ENCODE data around the gene CRADD.

DNA sequence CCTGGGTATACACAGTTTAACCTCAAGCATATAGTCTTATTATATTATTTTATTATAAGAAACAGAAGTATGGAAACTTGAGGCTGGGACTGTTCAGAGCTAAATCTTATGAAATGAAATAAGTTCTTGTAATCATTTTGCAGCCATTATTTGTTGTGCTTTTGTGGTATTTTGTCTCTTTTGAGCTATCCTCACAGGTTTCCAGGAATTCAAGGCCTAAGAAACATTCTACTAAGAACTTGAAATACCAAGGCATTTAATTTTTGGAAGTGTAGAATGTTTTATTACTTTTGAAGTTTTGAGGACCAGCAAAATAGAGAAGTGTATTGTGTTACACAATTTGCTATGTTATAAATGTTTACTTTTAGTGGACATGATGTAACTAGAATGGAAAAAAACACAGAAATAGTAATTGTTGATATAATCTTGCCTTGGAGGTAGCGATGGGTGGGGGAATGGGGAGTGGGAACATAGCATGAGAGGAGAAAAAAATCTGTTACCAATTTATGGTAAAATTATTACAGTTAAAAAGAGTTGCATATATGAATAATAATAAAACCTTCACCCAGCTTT, 81.7 kb downstream of the CRADD start:
- no peak for TF ChIP-seq POLR2A (IDR thresholded peaks at IDR 0.05)
- TF ChIP-seq, protein P1, sequence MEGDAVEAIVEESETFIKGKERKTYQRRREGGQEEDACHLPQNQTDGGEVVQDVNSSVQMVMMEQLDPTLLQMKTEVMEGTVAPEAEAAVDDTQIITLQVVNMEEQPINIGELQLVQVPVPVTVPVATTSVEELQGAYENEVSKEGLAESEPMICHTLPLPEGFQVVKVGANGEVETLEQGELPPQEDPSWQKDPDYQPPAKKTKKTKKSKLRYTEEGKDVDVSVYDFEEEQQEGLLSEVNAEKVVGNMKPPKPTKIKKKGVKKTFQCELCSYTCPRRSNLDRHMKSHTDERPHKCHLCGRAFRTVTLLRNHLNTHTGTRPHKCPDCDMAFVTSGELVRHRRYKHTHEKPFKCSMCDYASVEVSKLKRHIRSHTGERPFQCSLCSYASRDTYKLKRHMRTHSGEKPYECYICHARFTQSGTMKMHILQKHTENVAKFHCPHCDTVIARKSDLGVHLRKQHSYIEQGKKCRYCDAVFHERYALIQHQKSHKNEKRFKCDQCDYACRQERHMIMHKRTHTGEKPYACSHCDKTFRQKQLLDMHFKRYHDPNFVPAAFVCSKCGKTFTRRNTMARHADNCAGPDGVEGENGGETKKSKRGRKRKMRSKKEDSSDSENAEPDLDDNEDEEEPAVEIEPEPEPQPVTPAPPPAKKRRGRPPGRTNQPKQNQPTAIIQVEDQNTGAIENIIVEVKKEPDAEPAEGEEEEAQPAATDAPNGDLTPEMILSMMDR (IDR thresholded peaks at IDR 0.05), result no peak
